Central memory CD4-positive, alpha-beta T cell (primary cell): Measurements from ENCODE around the gene RRAGC.
"Not testable (repeated sequence)": the region's sequence is repeated elsewhere in the genome, so short reads cannot be mapped to it uniquely, and the experiment has no call there.

Experiments used
- DNase-seq: peaks from one replicate; pipeline ENCODE4 v3.0.0; 2022

Gene RRAGC

DNA sequence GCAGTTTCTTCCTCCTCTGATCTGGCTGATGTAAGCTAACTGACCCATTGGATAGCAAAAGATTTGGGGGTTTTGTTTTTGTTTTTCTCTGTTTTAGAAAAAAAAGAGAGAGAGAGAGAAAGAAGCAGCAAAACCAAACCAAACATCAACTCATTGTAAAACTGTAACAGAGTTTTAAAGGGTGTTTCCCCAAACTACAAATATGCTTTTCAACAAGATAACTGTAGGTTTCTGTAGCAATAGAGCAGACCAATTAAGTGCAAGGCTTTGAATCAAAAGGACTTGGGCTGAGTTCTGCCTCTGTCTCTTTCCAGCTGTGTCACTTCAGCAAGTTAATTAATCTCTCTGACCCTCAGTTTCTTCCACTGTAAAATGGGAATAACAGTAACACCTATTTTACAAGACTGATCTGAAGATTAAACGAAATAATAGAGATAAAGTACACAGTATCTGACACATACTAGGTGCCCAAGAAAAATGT is 44.5 kb downstream of the RRAGC start:
- DNase-seq, result no peak

DNA sequence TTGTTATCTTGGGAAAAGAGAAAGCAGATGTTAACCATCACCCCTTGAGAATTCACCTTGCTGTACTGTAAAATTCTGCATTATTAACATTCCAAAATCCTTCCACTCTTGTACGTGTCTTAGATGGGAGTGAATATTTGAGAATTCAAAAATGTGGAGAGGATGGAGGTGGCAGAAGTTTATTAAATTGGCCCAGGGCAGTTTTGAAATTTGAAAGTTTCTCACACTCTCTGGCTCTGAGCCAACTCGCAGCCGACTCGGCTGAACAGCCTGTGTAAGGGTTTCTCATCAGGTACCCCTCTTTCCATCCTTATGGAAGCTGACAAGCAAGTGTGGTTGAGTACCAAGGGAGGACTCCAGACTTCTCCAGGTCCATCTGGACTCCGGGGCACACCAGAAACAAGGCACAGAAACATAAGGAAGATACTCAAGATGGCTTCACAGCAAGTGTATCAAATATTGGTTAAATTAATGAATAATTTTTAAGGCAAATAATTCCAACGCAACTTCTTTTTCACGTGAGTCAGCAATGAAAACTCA is 45.1 kb downstream of the RRAGC start:
- DNase-seq, result no peak

DNA sequence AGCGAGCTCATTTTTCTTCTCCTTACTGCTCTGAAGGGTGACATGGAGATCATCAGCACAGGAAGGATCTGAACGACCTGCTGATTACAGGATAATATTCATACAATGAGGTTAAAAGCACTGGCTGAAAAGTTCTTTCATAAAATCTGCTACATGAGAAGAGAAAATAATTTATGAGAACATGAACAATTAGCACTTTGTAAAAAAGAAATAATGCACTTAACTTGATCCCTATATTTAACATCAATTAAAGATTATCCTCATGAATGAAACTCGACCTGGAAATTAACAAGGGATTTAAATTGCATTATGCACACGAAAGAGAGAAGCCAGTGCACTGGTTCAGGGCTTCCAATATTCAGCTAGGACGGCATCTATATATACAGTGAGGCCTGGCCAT is 46.6 kb downstream of the RRAGC start:
- no peak for DNase-seq

DNA sequence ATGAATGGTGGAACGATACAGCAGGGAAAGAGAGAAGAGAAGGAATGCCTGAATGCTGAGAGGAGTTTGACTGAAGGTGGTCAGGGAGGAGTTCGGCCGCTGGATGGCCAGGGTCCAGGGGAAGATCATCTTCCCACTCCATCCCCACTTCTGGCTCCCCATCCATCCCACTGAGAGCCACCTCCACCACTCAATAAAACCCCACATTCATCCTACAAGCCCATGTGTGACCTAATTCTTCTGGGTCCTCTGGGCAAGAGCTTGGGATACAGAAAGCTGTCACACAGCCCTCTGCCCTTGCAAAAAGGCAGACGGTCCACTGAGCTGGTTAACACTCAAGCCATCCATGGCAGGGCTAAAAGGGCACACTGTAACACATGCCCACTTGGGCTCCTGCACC is 48.1 kb downstream of the RRAGC start:
- not testable (repeated sequence) for DNase-seq

DNA sequence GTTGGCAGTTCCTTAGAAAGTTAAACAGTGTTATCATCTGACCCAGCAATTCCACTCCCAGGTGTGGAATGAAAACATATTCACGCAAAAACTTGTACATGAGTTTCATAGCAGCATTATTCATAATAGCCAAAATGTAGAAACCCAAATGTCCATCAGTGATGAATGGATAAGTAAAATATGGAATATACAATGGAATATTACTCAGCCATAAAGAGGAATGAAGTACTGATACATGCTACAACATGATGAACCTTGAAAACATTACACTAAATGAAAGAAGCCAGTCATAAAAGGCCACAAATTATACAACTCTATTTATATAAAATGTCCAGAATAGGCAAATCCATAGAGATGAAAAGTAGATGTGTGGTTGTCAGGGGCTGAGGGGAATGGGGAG is 53.5 kb downstream of the RRAGC start:
- DNase-seq, result no peak

DNA sequence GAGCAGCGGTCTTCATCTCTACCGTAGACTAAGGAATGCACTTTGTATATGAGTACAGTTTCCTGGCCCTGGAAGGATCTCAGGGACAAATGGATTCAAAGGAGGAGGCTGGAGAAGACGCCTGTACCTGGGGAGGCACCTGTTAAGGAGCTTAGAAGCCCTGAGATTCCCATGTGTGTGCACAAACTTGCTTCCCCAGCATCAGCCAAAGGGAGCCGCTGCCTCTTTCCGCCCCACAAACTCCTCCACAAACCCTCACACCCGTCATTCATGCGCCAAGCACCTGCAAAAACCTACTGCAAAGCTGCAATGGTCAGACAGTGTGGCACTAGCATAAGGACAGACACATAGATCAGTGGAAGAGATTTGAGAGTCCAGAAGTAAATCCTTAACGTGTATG is 54.5 kb downstream of the RRAGC start:
- DNase-seq, result no peak

DNA sequence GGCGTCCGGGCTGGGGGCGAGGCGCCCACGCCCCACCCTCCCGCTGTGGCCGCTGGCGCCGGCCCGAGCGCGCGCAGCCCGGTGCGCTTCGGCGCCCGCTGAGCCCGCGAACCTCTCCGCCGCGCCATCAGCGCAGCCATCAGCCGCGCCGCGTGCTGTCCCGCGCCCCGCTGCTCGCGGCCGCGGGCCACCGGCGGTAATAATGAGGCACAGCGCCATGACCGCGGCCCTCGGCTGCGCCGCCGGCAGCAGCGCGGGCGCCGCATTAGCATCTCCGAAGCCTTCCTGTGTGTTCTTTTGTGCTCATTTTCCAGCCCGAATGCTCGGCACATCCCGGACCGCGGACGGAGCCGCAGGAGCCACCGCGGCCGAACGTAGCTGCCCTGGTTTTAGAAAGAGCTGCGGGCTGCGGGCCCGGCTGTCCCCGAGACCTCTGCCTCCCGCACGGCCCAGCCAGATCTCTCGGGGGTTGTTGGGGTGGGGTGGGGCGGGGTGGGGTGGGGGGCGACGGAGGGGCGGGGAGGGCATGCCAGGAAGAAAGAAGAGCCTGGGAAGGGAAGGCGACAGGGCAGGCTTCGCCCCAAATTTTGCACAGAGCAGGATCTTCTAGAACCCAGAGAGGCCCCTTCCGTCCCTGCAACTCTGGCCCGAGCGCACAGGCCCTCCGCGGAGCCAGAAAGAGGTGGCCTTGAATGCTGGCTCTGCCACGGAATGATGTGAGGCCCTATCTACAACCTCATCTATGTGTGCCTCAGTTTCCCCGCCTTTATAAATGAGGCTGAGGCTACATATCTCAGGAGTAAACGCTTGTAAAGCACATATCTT is 55.3 kb downstream of the RRAGC start:
- DNase-seq, result no peak

DNA sequence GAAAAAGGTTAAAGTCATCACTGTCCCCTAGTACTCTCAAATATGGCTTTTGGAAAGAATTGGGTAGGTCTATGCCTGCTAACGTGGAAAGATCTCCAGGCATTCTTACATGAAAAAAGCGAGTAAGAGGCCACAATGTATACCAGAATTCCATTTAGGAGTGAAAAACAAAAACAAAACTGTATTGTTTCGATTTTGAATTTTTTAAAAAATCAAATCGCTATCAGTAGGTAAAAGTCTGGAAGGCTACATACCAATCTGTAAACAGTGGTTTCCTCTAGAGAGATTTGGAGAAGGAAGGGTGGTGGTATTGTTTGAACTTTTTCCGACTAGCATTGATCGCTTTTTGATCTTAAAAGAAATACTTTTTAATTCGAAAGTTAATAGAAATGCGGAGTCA is 55.9 kb downstream of the RRAGC start:
- DNase-seq, result no peak

DNA sequence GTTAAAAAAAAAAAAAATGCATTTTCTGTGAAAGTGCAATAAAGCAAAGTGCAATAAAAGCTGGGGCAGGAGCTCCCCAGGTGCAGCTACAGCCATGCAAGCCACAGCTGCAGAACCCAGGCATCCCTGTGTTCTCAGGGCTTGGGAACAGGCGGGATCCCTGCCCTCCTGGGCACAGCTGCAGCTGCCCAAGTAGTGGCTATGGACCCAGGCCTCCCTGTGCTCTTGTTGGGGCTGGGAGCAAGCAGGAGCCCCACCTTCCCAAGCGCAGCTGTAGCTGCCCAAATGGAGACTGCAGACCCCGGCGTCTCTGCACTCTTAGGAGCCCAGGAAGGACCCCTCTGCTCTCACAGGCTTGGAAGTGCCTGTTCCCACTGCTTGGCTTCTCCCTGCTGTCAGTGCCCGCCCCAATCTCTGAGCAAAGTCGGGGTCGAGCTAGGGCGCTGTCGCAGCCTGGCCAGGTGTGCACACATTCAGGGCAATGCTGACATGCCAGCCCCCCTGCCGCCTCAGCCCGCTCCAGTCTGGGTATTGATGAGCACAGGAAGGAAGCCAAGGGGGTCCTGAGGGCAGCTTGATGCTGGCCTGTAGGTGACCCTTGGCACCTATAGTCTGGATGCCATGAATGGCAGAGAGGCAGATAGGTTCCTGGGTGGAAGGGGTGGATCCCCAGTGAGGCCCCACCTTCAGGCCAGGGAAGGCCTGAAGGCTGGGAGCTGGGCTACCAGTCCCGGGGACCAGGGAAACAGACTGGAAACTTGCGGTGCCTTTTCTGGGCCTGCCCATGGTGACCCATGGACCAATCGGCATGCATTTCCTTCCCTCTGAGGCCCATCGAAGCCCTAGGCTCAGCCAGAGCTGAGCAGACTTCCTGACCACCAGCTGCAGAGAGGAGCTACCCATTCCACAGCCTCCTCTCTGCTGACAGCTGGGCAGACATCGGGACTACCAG is 58.6 kb downstream of the RRAGC start:
- no peak for DNase-seq

DNA sequence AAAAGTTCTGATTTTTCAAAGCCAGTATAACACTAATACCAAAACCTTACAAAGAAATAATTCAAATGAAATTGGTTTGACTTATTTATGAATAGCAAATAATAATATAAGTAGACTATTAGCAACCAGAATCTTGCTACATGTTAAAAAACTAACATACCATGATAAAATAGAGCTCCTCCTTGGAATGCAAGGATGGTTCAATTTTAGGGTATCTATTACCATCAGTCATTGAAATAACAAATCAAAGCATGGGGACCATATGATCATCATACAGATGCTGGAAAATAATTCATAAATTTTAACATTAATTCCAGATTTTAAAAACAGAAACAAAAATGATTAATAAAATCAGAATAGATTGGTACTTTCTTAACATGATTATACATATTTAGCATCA is 66.3 kb downstream of the RRAGC start:
- DNase-seq, result no peak

DNA sequence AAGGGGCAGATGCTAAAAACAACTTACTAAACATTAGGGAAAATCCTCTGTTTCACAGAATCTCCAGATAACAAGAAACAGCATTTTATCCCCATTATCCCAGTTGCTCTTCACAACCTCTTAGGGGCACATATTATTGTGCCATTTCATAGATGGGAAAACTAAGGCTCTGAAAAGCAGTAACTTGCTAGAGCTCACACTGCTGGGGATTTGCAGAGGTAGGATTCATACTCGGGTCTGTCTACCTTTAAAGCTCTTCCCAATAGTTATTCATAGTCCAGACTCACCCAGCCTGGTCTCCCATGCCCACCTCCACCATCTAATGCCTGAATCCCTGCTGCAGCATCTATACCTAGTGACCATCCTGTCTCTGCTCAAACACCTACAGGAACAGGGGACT is 67.7 kb downstream of the RRAGC start:
- DNase-seq, result no peak

DNA sequence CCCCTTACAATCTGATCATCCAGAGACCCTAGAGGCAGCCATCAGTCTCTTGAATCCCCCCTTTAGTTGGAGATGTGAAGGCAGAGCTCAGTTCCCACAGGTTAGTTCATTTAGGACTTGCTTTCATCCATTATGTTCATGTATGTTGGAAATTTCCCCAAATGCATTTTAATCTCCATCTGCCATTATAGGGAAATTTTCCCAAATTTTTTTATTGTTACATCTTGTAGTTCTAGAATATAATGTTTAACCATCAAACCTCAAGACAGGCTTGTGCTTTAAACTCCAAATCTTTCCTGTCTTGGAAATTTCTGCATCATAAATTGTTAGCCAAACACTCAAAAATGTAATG is 68.4 kb downstream of the RRAGC start:
- DNase-seq, result no peak

DNA sequence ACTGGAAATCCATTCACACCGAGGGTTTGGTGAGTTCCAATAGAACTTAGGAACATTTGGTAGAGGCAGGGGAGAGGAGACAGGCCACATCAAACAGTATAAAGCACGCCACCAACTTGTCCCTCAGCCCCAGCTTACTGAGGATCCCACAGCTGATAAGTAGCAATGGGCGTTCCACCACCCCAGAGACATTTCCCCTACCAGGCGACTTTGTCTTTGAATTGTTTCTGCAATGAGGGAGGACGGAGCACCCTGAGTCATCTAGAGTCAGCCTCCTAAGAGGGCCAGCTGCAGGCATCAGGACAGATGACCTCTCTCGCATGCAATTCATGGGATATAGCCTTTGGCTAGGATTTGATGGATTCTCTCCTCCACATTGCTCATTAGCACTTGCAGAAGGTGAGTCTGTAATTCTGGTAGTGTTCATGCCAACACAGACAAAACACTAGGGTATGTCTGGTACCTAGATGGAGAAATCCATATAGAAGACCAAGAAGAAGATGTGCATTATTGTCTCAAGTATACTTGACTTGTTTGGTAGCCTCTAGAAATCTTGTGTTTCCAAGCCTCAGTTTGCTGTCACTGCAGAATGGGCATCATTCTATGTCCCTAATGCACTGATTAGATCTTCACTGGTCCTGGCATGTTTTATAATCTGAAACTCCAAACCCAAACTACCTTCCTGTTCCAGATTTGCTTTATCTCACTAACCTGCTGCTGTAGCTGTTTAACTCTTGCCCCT is 69.0 kb downstream of the RRAGC start:
- no peak for DNase-seq

DNA sequence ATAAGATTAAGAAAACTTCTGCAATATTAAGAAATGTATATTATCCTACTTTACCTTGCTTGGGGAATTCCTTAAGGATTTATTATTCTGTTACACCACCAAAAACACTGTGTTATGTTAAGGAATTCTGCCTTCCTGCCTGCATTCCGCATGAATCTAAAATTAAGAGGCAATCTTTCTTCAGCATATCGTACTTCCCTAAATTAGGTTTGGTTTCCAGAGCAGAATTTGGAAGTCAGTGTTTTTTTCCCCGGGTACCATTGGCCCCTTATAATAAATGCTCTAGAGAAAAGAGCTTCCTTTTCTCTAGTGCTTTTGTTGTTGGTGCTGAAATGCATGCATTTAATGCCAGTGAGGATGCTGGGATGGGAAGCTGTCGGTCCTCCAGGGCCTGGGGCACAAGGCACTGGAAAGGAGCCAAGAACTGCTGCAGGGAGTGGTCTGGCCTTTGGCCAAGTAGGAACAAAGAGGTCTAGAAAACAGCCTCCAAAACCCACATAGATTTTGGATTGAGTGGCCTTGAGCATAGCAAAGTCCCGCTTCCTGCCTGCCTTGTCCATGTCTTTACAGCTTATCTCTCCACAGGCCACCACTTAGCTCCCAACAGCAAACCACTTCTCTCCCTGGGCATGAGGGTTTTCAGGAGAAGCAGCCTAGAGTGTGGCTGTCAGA is 69.9 kb downstream of the RRAGC start:
- no peak for DNase-seq

DNA sequence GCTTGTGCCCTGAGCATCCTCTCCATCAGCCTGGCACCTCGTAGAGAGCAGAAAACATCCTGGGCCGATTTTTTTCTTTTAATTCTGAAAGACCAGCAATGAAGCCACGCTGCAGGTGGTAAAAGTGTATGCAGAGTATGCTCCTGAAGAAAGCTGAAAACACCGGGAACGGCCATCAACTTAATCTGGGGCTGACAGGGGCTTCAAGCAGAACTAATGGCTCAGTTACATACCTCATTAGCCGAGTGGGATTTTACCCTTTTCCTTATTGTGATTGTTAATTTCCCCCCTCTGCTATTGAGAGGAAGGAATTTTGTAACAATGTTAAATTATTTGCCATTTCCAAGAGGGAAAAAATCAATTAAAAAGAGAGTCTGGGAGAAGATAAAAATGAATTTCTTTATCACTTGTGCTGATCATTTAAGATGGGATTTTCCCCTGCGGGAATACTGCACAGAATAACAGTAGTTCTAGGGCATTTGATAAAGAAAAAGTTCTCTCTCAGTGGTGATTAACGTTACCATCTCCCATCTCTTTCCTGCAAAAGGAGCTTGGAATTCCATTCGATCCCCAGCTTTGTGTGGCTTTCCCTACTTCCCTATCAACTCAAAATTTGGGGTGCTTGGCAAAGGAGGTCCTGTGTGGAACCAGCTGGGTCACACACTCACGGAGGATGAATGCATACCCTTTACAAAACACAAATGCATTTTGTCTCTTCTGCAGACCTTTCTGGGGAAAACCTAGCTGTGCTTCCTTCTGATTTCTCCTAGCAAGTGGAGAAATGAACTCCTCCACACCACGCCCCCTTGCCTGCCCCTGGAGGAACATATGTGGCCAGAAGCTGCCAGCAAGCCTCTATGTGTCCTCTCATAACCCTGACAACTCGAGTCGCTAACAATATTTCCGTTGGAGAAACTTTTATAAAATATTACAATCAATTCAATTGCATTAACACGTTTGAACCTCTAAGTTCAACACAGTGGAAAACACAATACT is 70.9 kb downstream of the RRAGC start:
- DNase-seq, result no peak
